HCT116 (cell line): ENCODE data around the gene PAX6.

Experiments
- EZH2 ChIP-seq: fragments of 200-600 bp; sonication (generic); IDR thresholded peaks from 2 replicates; pipeline ENCODE4 v1.6.1; 2017; ENCODE audit warnings: antibody characterized with exemption, mixed run types
- FOSL1 ChIP-seq: IDR thresholded peaks from 2 replicates; pipeline ENCODE4 v1.6.1; 2012; ENCODE audit warnings: low read depth
- POLR2A ChIP-seq: IDR thresholded peaks from 2 replicates; pipeline ENCODE4 v1.7.0; 2011; ENCODE audit warnings: borderline replicate concordance; ENCODE audit not compliant: insufficient read depth, insufficient read length; ENCODE audit errors: extremely low read depth
- SRF ChIP-seq: IDR thresholded peaks from 2 replicates; pipeline ENCODE4 v1.6.1; 2012; ENCODE audit warnings: low read depth
- TF ChIP-seq, protein P1 (sequence below), 3 experiments: fragments of 200-600 bp in 1 of 3; sonication (generic) in 1 of 3; IDR thresholded peaks in 2 of 3; conservative IDR thresholded peaks in 1 of 3; 2 replicates each; pipeline ENCODE4 v1.5.1; 2012 to 2017; ENCODE audit warnings: low read depth in 2 of 3, low read length in 2 of 3, antibody characterized with exemption in 1 of 3, borderline replicate concordance in 1 of 3, control low read depth in 1 of 3, mild to moderate bottlenecking in 1 of 3, mixed read lengths in 1 of 3, mixed run types in 1 of 3, moderate library complexity in 1 of 3; ENCODE audit not compliant: insufficient read depth in 1 of 3

DNA sequence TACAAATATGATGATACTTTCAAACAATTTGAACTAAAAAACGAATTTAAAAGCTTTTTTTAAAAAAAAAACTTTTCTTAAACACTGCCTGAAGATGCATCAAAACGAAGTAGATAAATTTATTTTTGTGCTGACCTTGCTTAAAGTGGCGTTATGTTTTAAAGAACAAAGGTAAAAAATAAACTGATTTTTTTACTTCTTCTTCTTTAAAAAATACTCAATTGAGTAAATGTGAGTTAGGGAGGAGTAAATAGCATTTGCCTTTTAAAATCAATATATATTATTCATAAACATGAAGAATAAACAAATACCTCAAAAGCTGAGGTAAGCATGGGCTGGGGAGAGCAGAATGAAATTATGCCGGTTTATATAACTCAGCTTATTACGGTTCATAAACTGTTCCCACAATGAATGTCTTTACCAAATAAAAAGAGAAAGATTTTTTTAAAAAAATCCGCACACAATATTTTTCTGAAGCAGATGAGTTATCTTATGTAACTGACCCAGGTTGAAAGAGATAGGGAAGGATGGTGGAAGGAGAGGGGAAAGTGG is 9.0 kb downstream of the PAX6 start:
- TF ChIP-seq, protein P1, sequence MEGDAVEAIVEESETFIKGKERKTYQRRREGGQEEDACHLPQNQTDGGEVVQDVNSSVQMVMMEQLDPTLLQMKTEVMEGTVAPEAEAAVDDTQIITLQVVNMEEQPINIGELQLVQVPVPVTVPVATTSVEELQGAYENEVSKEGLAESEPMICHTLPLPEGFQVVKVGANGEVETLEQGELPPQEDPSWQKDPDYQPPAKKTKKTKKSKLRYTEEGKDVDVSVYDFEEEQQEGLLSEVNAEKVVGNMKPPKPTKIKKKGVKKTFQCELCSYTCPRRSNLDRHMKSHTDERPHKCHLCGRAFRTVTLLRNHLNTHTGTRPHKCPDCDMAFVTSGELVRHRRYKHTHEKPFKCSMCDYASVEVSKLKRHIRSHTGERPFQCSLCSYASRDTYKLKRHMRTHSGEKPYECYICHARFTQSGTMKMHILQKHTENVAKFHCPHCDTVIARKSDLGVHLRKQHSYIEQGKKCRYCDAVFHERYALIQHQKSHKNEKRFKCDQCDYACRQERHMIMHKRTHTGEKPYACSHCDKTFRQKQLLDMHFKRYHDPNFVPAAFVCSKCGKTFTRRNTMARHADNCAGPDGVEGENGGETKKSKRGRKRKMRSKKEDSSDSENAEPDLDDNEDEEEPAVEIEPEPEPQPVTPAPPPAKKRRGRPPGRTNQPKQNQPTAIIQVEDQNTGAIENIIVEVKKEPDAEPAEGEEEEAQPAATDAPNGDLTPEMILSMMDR (IDR thresholded peaks at IDR 0.05 in 2 of 3, conservative IDR thresholded peaks at IDR 0.05 in 1 of 3; ENCODE audit: borderline replicate concordance in 1 of 3, insufficient read depth in 1 of 3, low read depth in 2 of 3, low read length in 2 of 3): no peak
- TF ChIP-seq POLR2A: no peak
- no peak for TF ChIP-seq EZH2
- no peak for TF ChIP-seq SRF
- TF ChIP-seq FOSL1: no peak
